Peyer's patch (tissue), 4 donors: Measurements from ENCODE around the gene RHOG. TPM values are rescaled to one million over a fixed set of nuclear protein-coding genes. Genes with fewer than 3 reads are reported as not detected.

ENCODE experiments used
- DNase-seq, 3 donors: peaks; one replicate each; pipeline ENCODE4 v3.0.0-alpha.2; 2017 to 2019
- H3K27ac ChIP-seq, 4 donors: fragments of 200-600 bp; sonication (generic); one replicate each; pipeline ENCODE4 v1.5.1; 2016 to 2019
- H3K27me3 ChIP-seq, 2 donors: fragments of 200-600 bp; sonication (generic); one replicate each; pipeline ENCODE4 v1.5.1; 2019
- H3K36me3 ChIP-seq, 3 donors: fragments of 200-600 bp; sonication (generic); one replicate each; pipeline ENCODE4 v1.5.1; 2016 to 2019
- H3K4me1 ChIP-seq, 4 donors: fragments of 200-600 bp; sonication (generic); one replicate each; pipeline ENCODE4 v1.5.1; 2016 to 2019
- H3K4me3 ChIP-seq, 4 donors: fragments of 200-600 bp; sonication (generic); 1 replicate in 3 of 4; 2 replicates in 1 of 4; pipeline ENCODE4 v1.5.1; 2016 to 2019; ENCODE audit warnings: mild to moderate bottlenecking in 1 of 4
- H3K9me3 ChIP-seq, 4 donors: fragments of 200-600 bp; sonication (generic); one replicate each; pipeline ENCODE4 v1.5.1; 2016 to 2019; ENCODE audit warnings: mild to moderate bottlenecking in 1 of 4
- POLR2A ChIP-seq, 2 donors: fragments of 450-650 bp; IDR thresholded peaks; one replicate each; pipeline ENCODE4 v1.5.1; 2017; ENCODE audit warnings: antibody characterized with exemption in 2 of 2, mild to moderate bottlenecking in 2 of 2, moderate library complexity in 2 of 2
- total RNA-seq, 4 donors: library from RNA; depleted of rRNA; stranded (reverse); fragments of >200 nt; gene quantifications; one replicate each; pipeline ENCODE4 v1.1.0, GENCODE V29; 2016
- TF ChIP-seq, protein P1 (sequence below), 6 experiments: fragments of 450-650 bp in 4 of 6; fragments of 200-600 bp in 2 of 6; sonication (generic) in 1 of 6; IDR thresholded peaks; one replicate each; pipeline ENCODE4 v1.5.1; 2017 to 2019; ENCODE audit warnings: antibody characterized with exemption in 6 of 6, mild to moderate bottlenecking in 3 of 6, moderate library complexity in 1 of 6

Gene RHOG
- total RNA-seq, 4 donors from 2014 or later, result 33.8 to 83.0 (median 67.0) TPM

DNA sequence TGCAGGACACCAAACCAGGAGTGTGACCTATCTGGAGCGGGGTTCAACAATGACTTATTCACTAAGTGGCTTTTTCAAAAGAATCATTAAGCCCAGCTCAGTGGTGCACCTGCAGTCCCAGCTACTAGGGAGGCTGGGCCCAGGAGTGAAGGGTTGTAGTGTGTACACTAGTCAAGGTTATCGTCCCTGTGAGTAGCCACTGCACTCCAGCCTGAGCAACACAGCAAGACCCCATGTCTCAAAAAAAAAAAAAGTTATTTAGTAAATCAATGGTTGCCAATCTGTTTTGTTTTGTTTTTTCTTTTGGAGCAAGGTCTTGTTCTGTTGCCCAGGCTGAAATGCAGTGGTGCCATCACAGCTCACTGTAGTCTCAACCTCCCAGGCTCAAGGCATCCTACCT lies 7.9 kb downstream of the RHOG start:
- peak overlapping the region in 3 of 4 donors; percentile 7 to 53 (median 11) for H3K27ac ChIP-seq
- H3K36me3 ChIP-seq, result peaks cover 0 to 27% (median 0%) of the 10 kb centered on the region in 3 donors
- no peak overlapping the region for H3K4me3 ChIP-seq
- H3K4me1 ChIP-seq, result peaks cover 0 to 65% (median 45%) of the 10 kb centered on the region in 4 donors
- H3K9me3 ChIP-seq, result no peaks in the 10 kb centered on the region
- no peak for TF ChIP-seq POLR2A (IDR thresholded peaks at IDR 0.05)
- TF ChIP-seq, protein P1, sequence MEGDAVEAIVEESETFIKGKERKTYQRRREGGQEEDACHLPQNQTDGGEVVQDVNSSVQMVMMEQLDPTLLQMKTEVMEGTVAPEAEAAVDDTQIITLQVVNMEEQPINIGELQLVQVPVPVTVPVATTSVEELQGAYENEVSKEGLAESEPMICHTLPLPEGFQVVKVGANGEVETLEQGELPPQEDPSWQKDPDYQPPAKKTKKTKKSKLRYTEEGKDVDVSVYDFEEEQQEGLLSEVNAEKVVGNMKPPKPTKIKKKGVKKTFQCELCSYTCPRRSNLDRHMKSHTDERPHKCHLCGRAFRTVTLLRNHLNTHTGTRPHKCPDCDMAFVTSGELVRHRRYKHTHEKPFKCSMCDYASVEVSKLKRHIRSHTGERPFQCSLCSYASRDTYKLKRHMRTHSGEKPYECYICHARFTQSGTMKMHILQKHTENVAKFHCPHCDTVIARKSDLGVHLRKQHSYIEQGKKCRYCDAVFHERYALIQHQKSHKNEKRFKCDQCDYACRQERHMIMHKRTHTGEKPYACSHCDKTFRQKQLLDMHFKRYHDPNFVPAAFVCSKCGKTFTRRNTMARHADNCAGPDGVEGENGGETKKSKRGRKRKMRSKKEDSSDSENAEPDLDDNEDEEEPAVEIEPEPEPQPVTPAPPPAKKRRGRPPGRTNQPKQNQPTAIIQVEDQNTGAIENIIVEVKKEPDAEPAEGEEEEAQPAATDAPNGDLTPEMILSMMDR (IDR thresholded peaks at IDR 0.05), result no peak
- H3K27me3 ChIP-seq, result no peaks in the 10 kb centered on the region
- no peak for DNase-seq

DNA sequence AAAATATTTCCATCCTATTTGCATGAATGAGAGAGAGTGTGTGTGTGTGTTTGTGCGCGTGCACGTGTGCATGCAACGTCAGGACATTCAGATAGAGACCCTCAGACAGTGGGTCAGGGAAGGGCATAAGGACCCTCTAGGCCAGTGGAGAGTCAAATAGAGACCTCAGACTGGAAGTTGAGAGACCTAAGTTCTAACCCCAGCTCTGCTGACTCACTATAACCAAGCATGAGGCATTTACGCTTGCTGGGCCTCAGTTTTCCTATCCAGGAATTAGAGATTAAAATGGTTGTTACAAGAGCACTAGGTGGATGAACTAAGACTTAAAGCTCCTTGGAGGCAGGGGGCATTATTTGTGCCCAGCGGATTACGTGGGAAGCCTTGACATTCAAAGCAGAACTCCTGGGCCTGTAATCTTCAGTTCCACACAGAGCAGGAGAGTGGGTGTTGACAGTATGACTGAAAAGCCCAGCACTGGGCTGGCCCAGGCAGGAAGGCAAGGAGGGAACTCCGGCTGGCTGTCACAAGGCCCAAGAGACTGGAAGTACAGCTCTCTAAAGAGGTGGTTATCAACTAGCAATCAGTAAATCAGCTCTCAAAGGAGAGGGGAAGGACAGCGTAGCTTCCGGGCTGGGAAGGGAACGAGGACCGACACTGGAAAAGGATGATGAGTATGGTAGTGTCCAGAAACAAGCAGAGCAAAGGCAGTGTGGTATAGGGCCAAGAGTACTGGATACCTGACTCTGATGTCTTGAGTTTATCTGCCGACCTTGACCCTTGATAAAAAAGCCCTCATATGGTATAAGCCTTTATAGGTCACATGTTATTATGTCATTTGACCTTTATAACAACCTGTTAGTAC lies 9.2 kb downstream of the RHOG start:
- Histone ChIP-seq H3K36me3 (peaks cover 0 to 39% (median 0%) of the 10 kb centered on the region in 3 donors), H3K4me3 (no peak overlapping the region), H3K9me3 (no peaks in the 10 kb centered on the region), H3K4me1 (peaks cover 0 to 57% (median 36%) of the 10 kb centered on the region in 4 donors), H3K27ac (peak overlapping the region; percentile 7 to 53 (median 12)), H3K27me3 (no peaks in the 10 kb centered on the region)
- no peak for TF ChIP-seq POLR2A (IDR thresholded peaks at IDR 0.05)
- TF ChIP-seq, protein P1 (IDR thresholded peaks at IDR 0.05), result no peak
- no peak for DNase-seq

DNA sequence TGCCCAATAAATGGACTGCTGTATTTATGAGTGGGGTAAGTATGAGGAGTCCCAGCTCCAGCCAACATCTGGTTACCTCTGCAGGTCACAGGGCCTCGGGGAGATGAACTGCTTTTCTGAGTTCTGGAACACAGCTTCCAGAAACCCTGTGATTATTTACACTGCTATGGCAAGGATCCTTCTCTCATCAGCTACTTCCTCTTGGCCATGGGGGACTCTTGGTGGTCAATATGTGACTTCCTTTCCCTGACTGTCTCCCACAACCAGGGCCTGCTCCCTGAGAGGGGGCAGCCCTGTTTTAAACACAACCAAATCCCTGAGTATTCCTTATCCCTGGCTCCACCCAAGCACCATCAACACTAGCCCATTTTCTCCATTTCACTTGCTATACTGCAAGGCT lies 10.0 kb downstream of the RHOG start:
- no peak for TF ChIP-seq POLR2A (IDR thresholded peaks at IDR 0.05)
- TF ChIP-seq, protein P1 (IDR thresholded peaks at IDR 0.05), result no peak
- DNase-seq, result no peak
- H3K9me3 ChIP-seq, result no peaks in the 10 kb centered on the region
- H3K27me3 ChIP-seq, result no peaks in the 10 kb centered on the region
- peaks cover 0 to 50% (median 29%) of the 10 kb centered on the region in 4 donors for H3K4me1 ChIP-seq
- peak overlapping the region; percentile 7 to 53 (median 20) for H3K27ac ChIP-seq
- H3K36me3 ChIP-seq, result peaks cover 0 to 46% (median 0%) of the 10 kb centered on the region in 3 donors
- H3K4me3 ChIP-seq, result no peak overlapping the region

DNA sequence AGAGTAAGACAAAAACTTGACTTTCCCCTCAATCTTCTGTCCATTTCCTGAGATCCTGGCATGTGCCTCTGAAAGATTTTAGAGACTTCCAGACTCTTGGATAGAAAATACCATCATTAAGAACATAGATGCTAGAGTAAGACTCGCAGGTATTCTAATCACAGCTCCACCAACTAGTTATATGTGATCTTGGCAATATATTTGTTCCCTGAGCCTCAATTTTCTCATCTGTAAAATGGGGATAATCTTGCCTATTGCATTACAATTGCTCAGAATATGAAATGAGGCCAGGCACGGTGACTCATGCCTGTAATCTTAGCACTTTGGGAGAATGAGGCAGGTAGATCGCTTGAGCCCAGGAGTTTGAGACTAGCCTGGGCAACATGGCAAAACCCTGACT lies 10.7 kb downstream of the RHOG start:
- Histone ChIP-seq H3K4me1 (peaks cover 0 to 43% (median 22%) of the 10 kb centered on the region in 4 donors), H3K27me3 (no peaks in the 10 kb centered on the region), H3K36me3 (peaks cover 0 to 49% (median 0%) of the 10 kb centered on the region in 3 donors), H3K4me3 (no peak overlapping the region), H3K27ac (no peak overlapping the region), H3K9me3 (no peaks in the 10 kb centered on the region)
- TF ChIP-seq POLR2A (IDR thresholded peaks at IDR 0.05), result no peak
- TF ChIP-seq, protein P1 (IDR thresholded peaks at IDR 0.05), result no peak
- DNase-seq, result no peak

DNA sequence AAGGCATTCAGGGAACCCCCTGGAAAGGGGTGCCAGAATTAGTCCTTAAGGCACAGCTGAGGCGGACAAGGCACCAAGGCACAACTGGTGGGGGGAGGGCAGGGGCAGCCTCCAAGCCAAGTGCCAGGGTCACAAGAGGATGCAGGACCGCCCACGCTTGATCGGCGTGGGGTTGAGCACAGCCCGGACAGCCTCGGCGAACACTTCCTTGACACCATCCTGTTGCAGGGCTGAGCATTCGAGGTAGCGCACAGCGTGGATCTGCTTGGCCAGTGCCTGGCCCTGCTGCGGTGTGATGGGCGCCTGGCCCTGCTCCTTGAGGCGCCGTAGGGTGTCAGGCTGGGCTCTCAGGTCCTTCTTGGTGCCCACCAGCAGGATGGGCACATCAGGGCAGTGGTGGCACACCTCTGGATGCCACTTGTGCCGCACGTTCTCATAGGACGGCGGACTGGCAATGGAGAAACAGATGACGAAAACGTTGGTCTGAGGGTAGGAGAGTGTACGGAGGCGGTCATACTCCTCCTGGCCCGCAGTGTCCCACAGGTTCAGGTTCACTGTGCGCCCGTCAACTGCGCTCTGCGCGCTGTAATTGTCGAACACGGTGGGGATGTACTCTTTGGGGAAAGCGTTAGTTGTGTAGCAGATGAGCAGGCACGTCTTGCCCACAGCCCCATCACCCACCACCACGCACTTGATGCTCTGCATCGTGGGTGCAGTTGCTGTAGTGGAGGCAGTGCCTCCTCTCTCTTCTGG lies 13.1 kb downstream of the RHOG start:
- no peak overlapping the region for H3K4me3 ChIP-seq
- H3K27me3 ChIP-seq, result no peaks in the 10 kb centered on the region
- TF ChIP-seq, protein P1 (IDR thresholded peaks at IDR 0.05), result no peak
- no peak for TF ChIP-seq POLR2A (IDR thresholded peaks at IDR 0.05)
- DNase-seq, result no peak
- H3K36me3 ChIP-seq, result peaks cover 0 to 49% (median 0%) of the 10 kb centered on the region in 3 donors
- no peaks in the 10 kb centered on the region for H3K9me3 ChIP-seq
- H3K4me1 ChIP-seq, result peaks cover 0 to 19% (median 7%) of the 10 kb centered on the region in 4 donors
- no peak overlapping the region for H3K27ac ChIP-seq
